GM12892 (cell line): ENCODE data around the gene GOT1.

Source experiments
- POLR2A ChIP-seq: IDR thresholded peaks from 2 replicates; pipeline ENCODE4 v1.6.1; 2011; ENCODE audit warnings: low read depth, low read length, control low read depth
- POLR2AphosphoS5 ChIP-seq: IDR thresholded peaks from 2 replicates; pipeline ENCODE4 v1.6.1; 2011; ENCODE audit warnings: low read depth, low read length, control low read depth
- TAF1 ChIP-seq: IDR thresholded peaks from 2 replicates; pipeline ENCODE4 v1.6.1; 2011; ENCODE audit warnings: low read depth, mild to moderate bottlenecking, control low read depth, low read length, borderline replicate concordance

DNA sequence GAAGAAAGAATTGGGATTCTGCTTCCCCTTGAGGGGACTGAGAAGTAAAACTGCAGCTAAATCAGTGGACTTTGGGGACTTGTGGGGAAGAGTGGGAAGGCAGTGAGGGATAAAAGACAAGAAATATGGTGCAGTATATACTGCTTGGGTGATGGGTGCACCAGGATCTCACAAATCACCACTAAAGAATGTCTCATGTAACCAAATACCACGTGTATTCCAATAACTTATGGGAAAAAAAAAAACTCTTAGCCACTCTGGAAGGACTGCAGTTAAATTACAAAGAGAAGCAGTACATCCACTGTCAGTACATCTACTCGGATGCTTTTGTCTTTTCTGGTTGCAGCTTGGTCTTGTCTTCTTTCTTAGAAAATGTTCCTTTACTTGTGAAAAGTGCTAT, 27.4 kb upstream of the GOT1 start:
- TF ChIP-seq POLR2A (no peak), POLR2AphosphoS5 (no peak), TAF1 (no peak)
